ENCODE data around the gene FGGY. TPM values are rescaled to one million over a fixed set of nuclear protein-coding genes. Genes with fewer than 3 reads are reported as not detected.
"Not testable (repeated sequence)": the region's sequence is repeated elsewhere in the genome, so short reads cannot be mapped to it uniquely, and the experiment has no call there.

Gene FGGY
- total and polyA plus RNA-seq, 4 donors = 9.0 to 44.4 (median 21.1) TPM

GRCh38 chr1:59592410-59592809 lies 295.5 kb downstream of the FGGY start:
- not testable (repeated sequence) for H3K4me1 ChIP-seq (ENCODE audit: control insufficient read depth, insufficient read depth, low read length); H3K36me3 ChIP-seq (ENCODE audit: control insufficient read depth, insufficient read depth, low read length); H3K27ac ChIP-seq (ENCODE audit: low read depth, low read length); H3K27me3 ChIP-seq (ENCODE audit: control insufficient read depth, insufficient read depth, low read length); H3K4me3 ChIP-seq (ENCODE audit: low read depth, low read length); DNase-seq (ENCODE audit: low read depth in 4 of 6, low spot score in 6 of 6); H3K9me3 ChIP-seq (ENCODE audit: control insufficient read depth, insufficient read depth, low read length)
- WGBS (ENCODE audit: insufficient coverage) = no CpG with 5 or more reads among the region's 2 CpGs

GRCh38 chr1:59592924-59593323 lies 296.0 kb downstream of the FGGY start:
- Histone ChIP-seq H3K4me3 (ENCODE audit: low read depth, low read length) (no peak overlapping the region), H3K27me3 (ENCODE audit: control insufficient read depth, insufficient read depth, low read length) (no peaks in the 10 kb centered on the region), H3K36me3 (ENCODE audit: control insufficient read depth, insufficient read depth, low read length) (no peaks in the 10 kb centered on the region), H3K27ac (ENCODE audit: low read depth, low read length) (no peak overlapping the region), H3K4me1 (ENCODE audit: control insufficient read depth, insufficient read depth, low read length) (no peaks in the 10 kb centered on the region), H3K9me3 (ENCODE audit: control insufficient read depth, insufficient read depth, low read length) (no peaks in the 10 kb centered on the region)
- no peak for DNase-seq (ENCODE audit: low read depth in 4 of 6, low spot score in 6 of 6)
- WGBS (ENCODE audit: insufficient coverage) = 88% methylated on average over 1 of the region's 2 CpGs

GRCh38 chr1:59593798-59594790 lies 297.2 kb downstream of the FGGY start:
- no peak for DNase-seq (ENCODE audit: low read depth in 4 of 6, low spot score in 6 of 6)
- 80% methylated on average over 1 of the region's 5 CpGs for WGBS (ENCODE audit: insufficient coverage)
- Histone ChIP-seq H3K4me3 (ENCODE audit: low read depth, low read length) (no peak overlapping the region), H3K36me3 (ENCODE audit: control insufficient read depth, insufficient read depth, low read length) (no peaks in the 10 kb centered on the region), H3K27me3 (ENCODE audit: control insufficient read depth, insufficient read depth, low read length) (no peaks in the 10 kb centered on the region), H3K4me1 (ENCODE audit: control insufficient read depth, insufficient read depth, low read length) (no peaks in the 10 kb centered on the region), H3K9me3 (ENCODE audit: control insufficient read depth, insufficient read depth, low read length) (no peaks in the 10 kb centered on the region), H3K27ac (ENCODE audit: low read depth, low read length) (no peak overlapping the region)

GRCh38 chr1:59595774-59596173 lies 298.9 kb downstream of the FGGY start:
- no peaks in the 10 kb centered on the region for H3K27me3 ChIP-seq (ENCODE audit: control insufficient read depth, insufficient read depth, low read length)
- no peaks in the 10 kb centered on the region for H3K4me1 ChIP-seq (ENCODE audit: control insufficient read depth, insufficient read depth, low read length)
- H3K36me3 ChIP-seq (ENCODE audit: control insufficient read depth, insufficient read depth, low read length) = no peaks in the 10 kb centered on the region
- no peak overlapping the region for H3K4me3 ChIP-seq (ENCODE audit: low read depth, low read length)
- H3K9me3 ChIP-seq (ENCODE audit: control insufficient read depth, insufficient read depth, low read length) = no peaks in the 10 kb centered on the region
- WGBS (ENCODE audit: insufficient coverage) = 29% methylated on average over 1 of the region's 3 CpGs
- DNase-seq (ENCODE audit: low read depth in 4 of 6, low spot score in 6 of 6) = peak in 1 of 6 donors; percentile 10
- no peak overlapping the region for H3K27ac ChIP-seq (ENCODE audit: low read depth, low read length)

- Histone ChIP-seq H3K27me3 (ENCODE audit: control insufficient read depth, insufficient read depth, low read length) (no peaks in the 10 kb centered on the region), H3K4me3 (ENCODE audit: low read depth, low read length) (no peak overlapping the region), H3K36me3 (ENCODE audit: control insufficient read depth, insufficient read depth, low read length) (no peaks in the 10 kb centered on the region), H3K9me3 (ENCODE audit: control insufficient read depth, insufficient read depth, low read length) (no peaks in the 10 kb centered on the region), H3K27ac (ENCODE audit: low read depth, low read length) (no peak overlapping the region), H3K4me1 (ENCODE audit: control insufficient read depth, insufficient read depth, low read length) (no peaks in the 10 kb centered on the region)
- no peak for DNase-seq (ENCODE audit: low read depth in 4 of 6, low spot score in 6 of 6)
- 60% methylated on average over 1 of the region's 3 CpGs for WGBS (ENCODE audit: insufficient coverage)
These were observed 299.5 kb downstream of the FGGY start for GRCh38 chr1:59596432-59596831.

GRCh38 chr1:59596956-59597355 lies 300.1 kb downstream of the FGGY start:
- H3K27me3 ChIP-seq (ENCODE audit: control insufficient read depth, insufficient read depth, low read length) = no peaks in the 10 kb centered on the region
- H3K4me1 ChIP-seq (ENCODE audit: control insufficient read depth, insufficient read depth, low read length) = no peaks in the 10 kb centered on the region
- no peak for DNase-seq (ENCODE audit: low read depth in 4 of 6, low spot score in 6 of 6)
- no peak overlapping the region for H3K4me3 ChIP-seq (ENCODE audit: low read depth, low read length)
- H3K9me3 ChIP-seq (ENCODE audit: control insufficient read depth, insufficient read depth, low read length) = no peaks in the 10 kb centered on the region
- WGBS (ENCODE audit: insufficient coverage) = no CpG with 5 or more reads among the region's 1 CpG
- H3K36me3 ChIP-seq (ENCODE audit: control insufficient read depth, insufficient read depth, low read length) = no peaks in the 10 kb centered on the region
- H3K27ac ChIP-seq (ENCODE audit: low read depth, low read length) = no peak overlapping the region

GRCh38 chr1:59597420-59598119 lies 300.7 kb downstream of the FGGY start:
- no peak overlapping the region for H3K4me3 ChIP-seq (ENCODE audit: low read depth, low read length)
- no peak for DNase-seq (ENCODE audit: low read depth in 4 of 6, low spot score in 6 of 6)
- no peaks in the 10 kb centered on the region for H3K36me3 ChIP-seq (ENCODE audit: control insufficient read depth, insufficient read depth, low read length)
- no peaks in the 10 kb centered on the region for H3K27me3 ChIP-seq (ENCODE audit: control insufficient read depth, insufficient read depth, low read length)
- H3K27ac ChIP-seq (ENCODE audit: low read depth, low read length) = no peak overlapping the region
- H3K9me3 ChIP-seq (ENCODE audit: control insufficient read depth, insufficient read depth, low read length) = no peaks in the 10 kb centered on the region
- H3K4me1 ChIP-seq (ENCODE audit: control insufficient read depth, insufficient read depth, low read length) = no peaks in the 10 kb centered on the region
- 96% methylated on average over 4 of the region's 8 CpGs for WGBS (ENCODE audit: insufficient coverage)

- H3K4me3 ChIP-seq (ENCODE audit: low read depth, low read length) = no peak overlapping the region
- DNase-seq (ENCODE audit: low read depth in 4 of 6, low spot score in 6 of 6) = peak in 1 of 6 donors; percentile 72
- H3K9me3 ChIP-seq (ENCODE audit: control insufficient read depth, insufficient read depth, low read length) = no peaks in the 10 kb centered on the region
- no peaks in the 10 kb centered on the region for H3K36me3 ChIP-seq (ENCODE audit: control insufficient read depth, insufficient read depth, low read length)
- no peaks in the 10 kb centered on the region for H3K4me1 ChIP-seq (ENCODE audit: control insufficient read depth, insufficient read depth, low read length)
- H3K27me3 ChIP-seq (ENCODE audit: control insufficient read depth, insufficient read depth, low read length) = no peaks in the 10 kb centered on the region
- H3K27ac ChIP-seq (ENCODE audit: low read depth, low read length) = no peak overlapping the region
These were observed 301.2 kb downstream of the FGGY start for GRCh38 chr1:59598120-59598440.

- Histone ChIP-seq H3K27ac (ENCODE audit: low read depth, low read length) (no peak overlapping the region), H3K4me1 (ENCODE audit: control insufficient read depth, insufficient read depth, low read length) (no peaks in the 10 kb centered on the region), H3K36me3 (ENCODE audit: control insufficient read depth, insufficient read depth, low read length) (no peaks in the 10 kb centered on the region), H3K27me3 (ENCODE audit: control insufficient read depth, insufficient read depth, low read length) (no peaks in the 10 kb centered on the region), H3K9me3 (ENCODE audit: control insufficient read depth, insufficient read depth, low read length) (no peaks in the 10 kb centered on the region), H3K4me3 (ENCODE audit: low read depth, low read length) (no peak overlapping the region)
- DNase-seq (ENCODE audit: low read depth in 4 of 6, low spot score in 6 of 6) = peak in 1 of 6 donors; percentile 68
- 82% methylated on average over 5 of the region's 11 CpGs for WGBS (ENCODE audit: insufficient coverage)
These were observed 304.1 kb downstream of the FGGY start for GRCh38 chr1:59601041-59601441.

- no peak for DNase-seq (ENCODE audit: low read depth in 4 of 6, low spot score in 6 of 6)
- Histone ChIP-seq H3K36me3 (ENCODE audit: control insufficient read depth, insufficient read depth, low read length) (no peaks in the 10 kb centered on the region), H3K27ac (ENCODE audit: low read depth, low read length) (no peak overlapping the region)
These were observed 304.9 kb downstream of the FGGY start for GRCh38 chr1:59601811-59602210.

More at GRCh38 chr1:59601811-59602210, 304.9 kb downstream of the FGGY start:
- no peaks in the 10 kb centered on the region for H3K9me3 ChIP-seq (ENCODE audit: control insufficient read depth, insufficient read depth, low read length)
- H3K27me3 ChIP-seq (ENCODE audit: control insufficient read depth, insufficient read depth, low read length) = no peaks in the 10 kb centered on the region
- H3K4me1 ChIP-seq (ENCODE audit: control insufficient read depth, insufficient read depth, low read length) = no peaks in the 10 kb centered on the region
- H3K4me3 ChIP-seq (ENCODE audit: low read depth, low read length) = no peak overlapping the region

Data from spinal cord (tissue), 10 donors.